GM21390 (cell line): ENCODE results near the gene MARF1.
"Not testable (repeated sequence)": the region's sequence is repeated elsewhere in the genome, so short reads cannot be mapped to it uniquely, and the experiment has no call there.

Source experiments
- ATAC-seq: cut with Tn5 transposase; IDR thresholded peaks from one replicate; pipeline ENCODE4 v1.9.1; 2021; ENCODE audit not compliant: unreplicated experiment

Gene MARF1

GRCh38 chr16:15643048-15643945, at the start of gene MARF1:
Gene MARF1, minus strand, starts transcription at chr16:15643154. Its CDS starts 3,921 bp downstream, at chr16:15639233.
- peak; percentile 35 for ATAC-seq

GRCh38 chr16:15692508-15692907, 49.6 kb upstream of the MARF1 start:
- not testable (repeated sequence) for ATAC-seq

- no peak for ATAC-seq
These were observed 48.1 kb upstream of the MARF1 start for GRCh38 chr16:15691046-15691445.

GRCh38 chr16:15690296-15690695, 47.3 kb upstream of the MARF1 start:
- ATAC-seq: no peak

GRCh38 chr16:15689290-15689689, 46.3 kb upstream of the MARF1 start:
- ATAC-seq: no peak

- no peak for ATAC-seq
These were observed 43.3 kb upstream of the MARF1 start for GRCh38 chr16:15686287-15686686.

GRCh38 chr16:15682105-15682570, 39.2 kb upstream of the MARF1 start:
- ATAC-seq: no peak

GRCh38 chr16:15677447-15677846, 34.5 kb upstream of the MARF1 start:
- no peak for ATAC-seq

GRCh38 chr16:15676506-15676905, 33.6 kb upstream of the MARF1 start:
- ATAC-seq: no peak

- ATAC-seq: no peak
These were observed 31.6 kb upstream of the MARF1 start for GRCh38 chr16:15674571-15674970.

- no peak for ATAC-seq
These were observed 29.7 kb upstream of the MARF1 start for GRCh38 chr16:15672514-15673167.

GRCh38 chr16:15672127-15672513, 29.2 kb upstream of the MARF1 start:
- ATAC-seq: not testable (repeated sequence)

- ATAC-seq: no peak
These were observed 28.7 kb upstream of the MARF1 start for GRCh38 chr16:15671530-15672117.

- no peak for ATAC-seq
These were observed 24.3 kb upstream of the MARF1 start for GRCh38 chr16:15667091-15667742.

GRCh38 chr16:15665107-15665506, 22.2 kb upstream of the MARF1 start:
- no peak for ATAC-seq

GRCh38 chr16:15660203-15660601, 17.2 kb upstream of the MARF1 start:
- no peak for ATAC-seq

- ATAC-seq: no peak
These were observed 15.6 kb upstream of the MARF1 start for GRCh38 chr16:15658556-15658955.

GRCh38 chr16:15658149-15658548, 15.2 kb upstream of the MARF1 start:
- no peak for ATAC-seq

- ATAC-seq: not testable (repeated sequence)
These were observed 12.6 kb upstream of the MARF1 start for GRCh38 chr16:15655561-15655960.

- ATAC-seq: no peak
These were observed 11.6 kb upstream of the MARF1 start for GRCh38 chr16:15654591-15654990.

GRCh38 chr16:15653227-15653626, 10.3 kb upstream of the MARF1 start:
- no peak for ATAC-seq
